K562 (cell line): Measurements from ENCODE around the gene CRABP2. TPM values are rescaled to one million over a fixed set of nuclear protein-coding genes. Genes with fewer than 3 reads are reported as not detected.

ENCODE experiments used
- ASH1L ChIP-seq: fragments of 450-650 bp; IDR thresholded peaks from 2 replicates; pipeline ENCODE4 v1.6.1; 2018; ENCODE audit warnings: borderline replicate concordance, mild to moderate bottlenecking, low read depth; ENCODE audit not compliant: partially characterized antibody
- BCOR ChIP-seq: fragments of 450-650 bp; IDR thresholded peaks from 2 replicates; pipeline ENCODE4 v1.6.1; 2016
- CBX8 ChIP-seq: fragments of 200-600 bp; sonication (generic); IDR thresholded peaks from 2 replicates; pipeline ENCODE4 v1.6.1; 2012; ENCODE audit warnings: borderline replicate concordance, mixed run types, low read depth, mild to moderate bottlenecking, moderate library complexity, mixed read lengths, low read length, control low read depth, inconsistent platforms; ENCODE audit not compliant: poor library complexity, severe bottlenecking; ENCODE audit errors: extremely low read depth
- DEAF1 ChIP-seq: fragments of 450-650 bp; formaldehyde crosslinking; IDR thresholded peaks from 2 replicates; pipeline ENCODE4 v1.4.0; 2020; ENCODE audit warnings: mild to moderate bottlenecking, moderate library complexity
- ELF2 ChIP-seq: fragments of 250-450 bp; sonication (Bioruptor Pico); IDR thresholded peaks from 2 replicates; pipeline ENCODE4 v1.5.0; 2021; ENCODE audit warnings: mild to moderate bottlenecking
- FOXK2 ChIP-seq, 2 experiments: fragments of 450-650 bp; IDR thresholded peaks in 1 of 2; conservative IDR thresholded peaks in 1 of 2; 2 replicates each; pipeline ENCODE4 v1.6.1; 2016; ENCODE audit warnings: low read depth in 2 of 2, mild to moderate bottlenecking in 1 of 2
- HNRNPK ChIP-seq: fragments of 200-400 bp; formaldehyde crosslinking; IDR thresholded peaks from one replicate; pipeline ENCODE4 v1.6.1; 2018; ENCODE audit warnings: mild to moderate bottlenecking, low read depth, low read length; ENCODE audit not compliant: poor library complexity, severe bottlenecking
- KAT7 ChIP-seq: sonication (generic); formaldehyde crosslinking; IDR thresholded peaks from 2 replicates; pipeline ENCODE4 v1.8.0; 2022; ENCODE audit warnings: missing genetic modification reagents, mild to moderate bottlenecking, borderline replicate concordance
- NONO ChIP-seq, 2 experiments: fragments of 200-400 bp in 1 of 2; fragments of 450-650 bp in 1 of 2; formaldehyde crosslinking in 1 of 2; IDR thresholded peaks; 2 replicates each; pipeline ENCODE4 v1.6.1; 2017; ENCODE audit warnings: low read depth in 2 of 2, mild to moderate bottlenecking in 2 of 2, moderate library complexity in 2 of 2, low read length in 1 of 2
- POLR2AphosphoS2 ChIP-seq: IDR thresholded peaks from 2 replicates; pipeline ENCODE4 v1.6.1; 2012; ENCODE audit warnings: low read length, improper control_type of control experiment
- PRMT5 ChIP-seq: sonication (generic); formaldehyde crosslinking; IDR thresholded peaks from 2 replicates; pipeline ENCODE4 v1.5.0; 2020; ENCODE audit warnings: missing genetic modification reagents
- RBM17 ChIP-seq: fragments of 200-400 bp; formaldehyde crosslinking; IDR thresholded peaks from 2 replicates; pipeline ENCODE4 v1.6.1; 2017; ENCODE audit warnings: low read depth, mild to moderate bottlenecking, low read length, borderline replicate concordance
- RBM25 ChIP-seq: fragments of 200-400 bp; formaldehyde crosslinking; IDR thresholded peaks from 2 replicates; pipeline ENCODE4 v1.6.1; 2018; ENCODE audit warnings: low read length, low read depth, moderate library complexity; ENCODE audit not compliant: severe bottlenecking
- REST ChIP-seq, 2 experiments: fragments of 450-650 bp; formaldehyde crosslinking in 1 of 2; IDR thresholded peaks; 2 replicates each; pipeline versions ENCODE4 v1.4.0 to v1.6.1; 2014 to 2020; ENCODE audit warnings: mild to moderate bottlenecking in 2 of 2, borderline replicate concordance in 1 of 2, low read depth in 1 of 2
- SIN3B ChIP-seq: fragments of 450-650 bp; IDR thresholded peaks from 2 replicates; pipeline ENCODE4 v1.6.1; 2017; ENCODE audit warnings: low read depth, mild to moderate bottlenecking, moderate library complexity
- SLC30A9 ChIP-seq: fragments of 250-450 bp; sonication (Bioruptor Pico); IDR thresholded peaks from 2 replicates; pipeline ENCODE4 v1.8.0; 2022; ENCODE audit warnings: mild to moderate bottlenecking, moderate library complexity
- ZFPM2 ChIP-seq: fragments of 250-450 bp; sonication (Bioruptor Pico); IDR thresholded peaks from 2 replicates; pipeline ENCODE4 v1.5.1; 2022; ENCODE audit warnings: mild to moderate bottlenecking
- ZNF695 ChIP-seq: fragments of 450-650 bp; formaldehyde crosslinking; IDR thresholded peaks from 2 replicates; pipeline ENCODE4 v1.4.0; 2020; ENCODE audit warnings: mild to moderate bottlenecking, moderate library complexity
- polyA plus RNA-seq, 8 experiments: library from polyadenylated mRNA; depleted of rRNA in 4 of 8; stranded (reverse) in 5 of 8; unstranded in 3 of 8; fragments of >200 nt; fragmentation: Nextera tagmentation in 2 of 8; fragmentation: Illumina TruSeq in 1 of 8; extraction: Ambion mirVana in 2 of 8; extraction: Trizol in 1 of 8; gene quantifications; 2 replicates each; pipeline versions ENCODE4 v1.2.1 to v1.2.3, GENCODE V29; 2011 to 2014; ENCODE audit warnings: inconsistent platforms in 1 of 8, missing spikeins in 1 of 8
- total RNA-seq, 7 experiments: library from RNA; depleted of rRNA in 6 of 7; stranded (reverse); fragments of >200 nt in 6 of 7; fragmentation: Illumina TruSeq in 2 of 7; extraction: Trizol in 2 of 7; gene quantifications; 2 replicates each; pipeline versions ENCODE4 v1.2.1 to v1.2.3, GENCODE V29; 2011 to 2021; ENCODE audit warnings: low replicate concordance in 1 of 7

The CRABP2 gene
- total and polyA plus RNA-seq, 9 of the 15 experiments (the other 6 are each of a cell fraction or from before 2014, with no cell fraction given), result 0.30 to 2.5 (median 0.82) TPM

DNA sequence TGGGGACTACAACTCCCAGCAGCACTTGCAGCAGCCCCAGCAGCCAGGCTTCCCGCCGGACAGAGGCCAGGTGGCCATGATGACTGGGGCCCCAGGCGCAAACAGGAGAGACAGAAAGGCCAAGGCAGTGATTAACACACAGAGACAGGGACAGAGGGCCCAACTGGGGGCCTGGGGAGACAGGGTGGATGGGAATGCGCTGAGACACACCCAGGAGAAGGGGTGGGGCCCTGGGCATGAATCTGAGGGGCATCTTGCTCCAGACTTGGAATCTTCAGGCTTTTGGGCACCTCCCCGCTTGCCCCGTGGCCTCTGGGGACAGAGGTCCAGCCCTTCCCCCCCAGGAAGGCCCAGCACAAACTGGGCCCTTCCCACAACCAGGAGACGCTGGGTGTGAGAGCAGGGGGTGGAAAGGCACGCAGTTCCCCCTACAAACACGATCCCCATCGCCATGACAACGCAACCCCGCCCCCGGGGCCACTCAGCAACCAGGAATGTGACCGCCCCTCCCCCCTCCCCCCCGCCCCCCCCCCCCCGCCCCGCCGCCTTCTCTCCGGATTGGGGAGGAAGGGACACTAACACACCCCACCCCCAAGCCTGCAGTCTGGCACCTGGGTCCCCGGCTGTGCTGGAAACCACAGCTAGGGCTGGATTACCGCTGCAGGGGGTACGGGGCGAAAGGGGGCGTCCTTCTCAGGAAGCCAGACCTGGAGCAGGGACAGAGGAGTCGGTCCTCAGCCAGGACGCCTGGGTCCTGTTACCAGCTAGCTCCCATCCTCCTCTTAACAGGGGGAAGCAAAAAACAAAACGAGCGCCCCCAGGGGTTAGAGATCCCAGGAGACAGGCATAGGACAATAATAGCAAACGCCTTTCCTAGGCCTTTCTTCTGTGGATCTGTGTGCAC, 41.6 kb upstream of the CRABP2 start (continued):
- TF ChIP-seq NONO (IDR thresholded peaks at IDR 0.05; ENCODE audit: low read depth in 2 of 2, low read length in 1 of 2) (no peak), DEAF1 (CRISPR knock-in tag) (no peak), CBX8 (no peak), ELF2 (CRISPR knock-in tag) (no peak), SIN3B (no peak), POLR2AphosphoS2 (no peak), BCOR (no peak), ZFPM2 (CRISPR knock-in tag) (no peak), KAT7 (CRISPR knock-in tag) (no peak), RBM17 (no peak), ASH1L (no peak), HNRNPK (no peak), RBM25 (no peak), SLC30A9 (CRISPR knock-in tag) (no peak), PRMT5 (CRISPR knock-in tag) (no peak), ZNF695 (CRISPR knock-in tag) (no peak), REST (IDR thresholded peaks at IDR 0.05; ENCODE audit: borderline replicate concordance) (no peak), REST (CRISPR knock-in tag; IDR thresholded peaks at IDR 0.05; ENCODE audit: low read depth) (no peak), FOXK2 (conservative IDR thresholded peaks at IDR 0.05 in 1 of 2, IDR thresholded peaks at IDR 0.05 in 1 of 2; ENCODE audit: low read depth in 2 of 2) (no peak)
